Measurements from ENCODE around the gene PDCD1LG2.
A peak's percentile ranks its signal among the peaks of the same experiment; 100 is the strongest.
"Not testable (repeated sequence)": the region's sequence is repeated elsewhere in the genome, so short reads cannot be mapped to it uniquely, and the experiment has no call there.

The PDCD1LG2 gene

GRCh38 chr9:5486988-5487387, 23.3 kb upstream of the PDCD1LG2 start:
- Mint-ChIP-seq H3K9me3 (no peaks in the 10 kb centered on the region), H3K27me3 (peaks cover 4% of the 10 kb centered on the region), H3K4me1 (no peaks in the 10 kb centered on the region), H3K27ac (no peak overlapping the region), H3K4me3 (no peak overlapping the region)
- DNase-seq (no peak), ATAC-seq (no peak)

DNA sequence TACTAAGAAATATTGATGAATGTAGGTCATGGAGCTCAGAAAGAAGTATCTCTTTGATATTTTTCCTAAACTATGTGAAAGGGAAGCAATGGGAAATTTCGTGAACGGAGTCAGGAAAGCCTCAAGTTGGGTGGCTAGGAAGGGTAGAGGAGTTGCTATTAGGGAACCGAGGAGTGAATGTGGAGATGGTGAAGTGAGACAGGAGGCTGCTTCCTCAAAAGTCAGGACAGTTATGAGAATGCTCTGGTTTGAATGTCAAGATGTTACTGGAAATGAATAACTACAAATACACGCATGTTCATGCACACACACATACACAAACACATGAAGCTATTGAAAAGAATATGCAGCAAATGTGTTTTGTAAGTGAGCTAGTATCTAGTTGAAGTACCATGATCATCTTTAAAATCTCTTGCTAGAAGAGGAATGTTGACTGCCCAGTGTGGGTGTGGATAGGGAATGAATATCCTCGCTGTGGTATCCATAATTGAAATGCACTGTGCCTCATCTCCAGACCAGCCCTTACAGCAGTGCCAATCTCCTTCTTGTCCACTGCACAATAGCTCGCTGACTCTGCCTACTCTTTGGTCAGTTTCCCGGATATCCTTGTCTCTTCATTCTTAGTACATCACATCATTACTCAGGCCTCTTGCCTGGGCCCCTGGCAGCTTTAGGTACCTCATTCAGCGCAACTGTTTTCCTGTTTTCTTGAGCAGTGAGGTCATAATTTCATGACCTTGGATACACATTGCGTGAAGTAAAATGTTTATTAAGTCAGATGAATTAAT, 21.9 kb upstream of the PDCD1LG2 start:
- H3K4me3 Mint-ChIP-seq: no peak overlapping the region
- H3K4me1 Mint-ChIP-seq: peaks cover 3% of the 10 kb centered on the region
- DNase-seq (no peak), ATAC-seq (no peak)
- H3K9me3 Mint-ChIP-seq: no peaks in the 10 kb centered on the region
- no peak overlapping the region for H3K27ac Mint-ChIP-seq
- no peaks in the 10 kb centered on the region for H3K27me3 Mint-ChIP-seq

DNA sequence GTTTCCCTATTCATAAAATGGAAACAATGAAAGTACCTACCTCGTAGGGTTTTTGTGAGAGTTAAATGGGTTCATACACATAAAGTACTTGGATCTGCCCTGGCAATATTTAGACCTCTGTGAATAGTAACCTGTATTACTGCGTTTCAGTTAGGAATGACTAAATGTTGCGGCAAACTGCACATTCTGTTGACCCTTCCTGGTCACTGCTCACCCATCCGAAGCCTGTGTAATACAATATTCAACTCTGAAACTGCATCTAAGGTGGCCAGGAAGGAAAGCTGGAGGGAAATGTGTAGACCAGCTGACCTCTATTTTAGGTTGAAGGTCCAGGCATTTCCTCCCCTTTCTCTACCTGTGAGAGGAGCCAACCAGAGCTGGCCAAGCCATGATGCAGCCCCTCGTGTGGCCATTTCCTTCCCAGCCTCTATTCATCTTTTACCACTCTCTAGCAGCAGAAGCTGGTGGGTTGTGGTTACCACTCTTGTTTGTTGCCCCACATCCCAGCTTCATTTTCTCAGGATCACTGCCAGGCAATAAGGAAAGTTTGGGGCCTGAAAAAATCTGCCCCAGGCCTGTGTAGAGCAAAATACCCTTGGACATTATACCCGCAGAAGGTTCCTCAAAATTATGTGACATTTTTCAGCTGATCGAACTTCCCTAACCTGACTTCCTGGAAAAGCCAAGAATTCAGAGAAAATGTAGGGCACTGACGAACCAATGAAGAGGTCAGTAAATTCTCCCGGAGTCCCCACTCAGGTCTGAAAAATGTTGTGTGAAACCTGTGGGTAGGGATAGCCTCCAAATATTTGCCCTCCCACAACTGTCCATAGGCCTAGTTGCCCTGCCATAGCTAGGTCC, 20.5 kb upstream of the PDCD1LG2 start:
- no peaks in the 10 kb centered on the region for H3K27me3 Mint-ChIP-seq
- peaks cover 14% of the 10 kb centered on the region for H3K4me1 Mint-ChIP-seq
- no peaks in the 10 kb centered on the region for H3K9me3 Mint-ChIP-seq
- no peak overlapping the region for H3K27ac Mint-ChIP-seq
- H3K4me3 Mint-ChIP-seq: no peak overlapping the region
- ATAC-seq: no peak
- no peak for DNase-seq

GRCh38 chr9:5492965-5493678, 17.2 kb upstream of the PDCD1LG2 start:
- Mint-ChIP-seq H3K27me3 (no peaks in the 10 kb centered on the region), H3K4me3 (no peak overlapping the region), H3K27ac (no peak overlapping the region), H3K9me3 (no peaks in the 10 kb centered on the region), H3K4me1 (peaks cover 14% of the 10 kb centered on the region)
- ATAC-seq (no peak), DNase-seq (no peak)

DNA sequence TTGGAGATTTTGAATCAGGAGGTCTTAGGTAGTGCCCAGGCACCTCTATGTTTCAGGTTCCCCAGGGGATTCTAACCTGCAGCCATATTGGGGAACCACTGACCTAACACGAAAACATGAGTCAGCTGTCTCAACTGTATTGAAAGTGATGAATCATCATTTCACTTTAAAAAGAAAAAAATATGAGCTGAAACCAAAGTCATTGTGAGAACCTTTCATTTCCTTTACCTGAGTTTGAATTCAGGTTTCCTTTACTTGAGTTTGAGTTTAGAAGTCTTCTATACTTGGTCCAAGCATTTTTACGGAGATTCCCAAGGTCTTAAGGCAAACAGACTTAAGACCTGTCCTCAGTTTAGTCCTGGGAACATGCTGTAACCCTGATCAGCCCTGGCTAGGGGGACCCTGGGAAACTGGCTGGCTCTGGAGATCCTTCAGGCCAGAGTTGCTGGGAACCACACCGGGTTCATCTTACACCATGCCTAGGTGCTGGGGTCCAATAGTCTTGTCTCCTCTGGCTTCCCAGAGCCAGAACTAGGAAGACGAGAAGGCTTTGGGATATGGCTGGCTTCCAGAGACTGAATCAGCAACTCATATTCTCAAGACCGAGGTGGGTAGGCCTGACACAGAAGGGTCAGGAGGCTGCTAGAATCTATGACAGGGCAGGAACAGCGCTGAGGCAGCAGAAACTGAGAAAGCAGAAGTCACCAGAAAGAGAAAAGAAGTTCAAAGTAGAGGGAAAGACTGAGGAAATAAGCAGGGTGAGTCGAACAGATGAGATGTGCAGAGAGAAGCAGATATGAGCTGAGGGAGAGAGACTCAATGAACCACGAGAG, 16.4 kb upstream of the PDCD1LG2 start:
- H3K4me3 Mint-ChIP-seq: no peak overlapping the region
- no peaks in the 10 kb centered on the region for H3K9me3 Mint-ChIP-seq
- DNase-seq (no peak), ATAC-seq (peak; percentile 58)
- H3K27me3 Mint-ChIP-seq: no peaks in the 10 kb centered on the region
- no peak overlapping the region for H3K27ac Mint-ChIP-seq
- peaks cover 14% of the 10 kb centered on the region for H3K4me1 Mint-ChIP-seq

DNA sequence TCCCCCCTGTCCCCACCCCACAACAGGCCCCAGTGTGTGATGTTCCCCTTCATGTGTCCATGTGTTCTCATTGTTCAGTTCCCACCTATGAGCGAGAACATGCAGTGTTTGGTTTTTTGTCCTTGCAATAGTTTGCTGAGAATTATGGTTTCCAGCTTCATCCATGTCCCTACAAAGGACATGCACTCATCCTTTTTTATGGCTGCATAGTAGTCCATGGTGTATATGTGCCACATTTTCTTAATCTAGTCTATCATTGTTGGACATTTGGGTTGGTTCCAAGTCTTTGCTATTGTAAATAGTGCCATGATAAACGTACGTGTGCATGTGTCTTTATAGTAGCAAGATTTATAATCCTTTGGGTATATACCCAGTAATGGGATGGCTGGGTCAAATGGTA, 15.6 kb upstream of the PDCD1LG2 start:
- H3K27ac Mint-ChIP-seq, DNase-seq, ATAC-seq, H3K9me3 Mint-ChIP-seq, H3K4me3 Mint-ChIP-seq, H3K27me3 Mint-ChIP-seq: not testable (repeated sequence)
- H3K4me1 Mint-ChIP-seq: peaks cover 18% of the 10 kb centered on the region

DNA sequence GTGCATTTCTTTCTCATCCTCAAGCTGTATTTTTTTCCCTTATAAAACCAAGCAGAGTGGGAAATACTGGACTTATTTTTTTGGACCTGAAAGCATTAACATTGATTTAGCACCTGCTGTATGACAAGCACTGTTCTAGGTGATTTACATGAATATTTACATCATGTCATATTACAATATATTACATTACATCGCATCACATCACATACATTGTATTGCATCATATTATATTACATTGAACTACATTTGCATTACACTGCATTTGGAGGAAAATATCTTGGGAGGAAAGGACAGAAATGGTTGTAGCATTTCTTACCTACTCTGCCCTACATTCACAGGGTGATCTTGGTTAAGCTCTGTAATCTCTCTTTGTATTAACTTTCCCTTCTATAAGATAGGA, 11.2 kb upstream of the PDCD1LG2 start:
- H3K27ac Mint-ChIP-seq: peak overlapping the region in 1 of 2 donors; percentile 38
- no peak overlapping the region for H3K4me3 Mint-ChIP-seq
- no peak for DNase-seq
- no peaks in the 10 kb centered on the region for H3K27me3 Mint-ChIP-seq
- H3K9me3 Mint-ChIP-seq: peaks cover 13 to 14% of the 10 kb centered on the region in 2 donors
- H3K4me1 Mint-ChIP-seq: peaks cover 12% of the 10 kb centered on the region
- ATAC-seq: no peak

DNA sequence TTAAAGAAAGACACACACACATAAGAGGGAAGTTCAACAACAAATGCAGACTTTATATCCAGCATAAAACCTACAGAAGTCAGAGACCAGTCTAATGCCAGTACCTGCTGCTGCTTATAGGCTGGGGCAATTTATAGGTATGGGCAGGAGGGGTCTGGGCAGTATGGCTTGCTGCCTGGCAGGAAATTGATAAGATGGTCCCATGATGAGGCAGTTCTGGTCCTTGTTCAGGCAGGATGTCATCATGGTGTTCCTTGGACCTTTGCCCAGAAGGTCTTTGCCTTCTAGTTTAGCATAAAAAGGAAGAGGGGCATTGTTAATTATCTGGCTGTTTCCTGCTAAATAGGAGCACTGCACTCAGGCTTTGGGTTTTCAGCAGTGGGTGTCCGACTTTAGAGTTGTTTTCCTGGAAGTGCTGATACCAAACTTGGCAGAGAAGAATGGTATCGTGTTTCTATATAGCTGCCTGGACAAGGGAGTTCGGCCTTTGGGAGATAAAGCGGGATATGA, 10.4 kb upstream of the PDCD1LG2 start:
- Mint-ChIP-seq H3K4me3 (no peak overlapping the region), H3K27me3 (no peaks in the 10 kb centered on the region), H3K27ac (no peak overlapping the region), H3K9me3 (peaks cover 21% of the 10 kb centered on the region in 2 donors), H3K4me1 (peaks cover 16% of the 10 kb centered on the region)
- no peak for DNase-seq
- no peak for ATAC-seq

DNA sequence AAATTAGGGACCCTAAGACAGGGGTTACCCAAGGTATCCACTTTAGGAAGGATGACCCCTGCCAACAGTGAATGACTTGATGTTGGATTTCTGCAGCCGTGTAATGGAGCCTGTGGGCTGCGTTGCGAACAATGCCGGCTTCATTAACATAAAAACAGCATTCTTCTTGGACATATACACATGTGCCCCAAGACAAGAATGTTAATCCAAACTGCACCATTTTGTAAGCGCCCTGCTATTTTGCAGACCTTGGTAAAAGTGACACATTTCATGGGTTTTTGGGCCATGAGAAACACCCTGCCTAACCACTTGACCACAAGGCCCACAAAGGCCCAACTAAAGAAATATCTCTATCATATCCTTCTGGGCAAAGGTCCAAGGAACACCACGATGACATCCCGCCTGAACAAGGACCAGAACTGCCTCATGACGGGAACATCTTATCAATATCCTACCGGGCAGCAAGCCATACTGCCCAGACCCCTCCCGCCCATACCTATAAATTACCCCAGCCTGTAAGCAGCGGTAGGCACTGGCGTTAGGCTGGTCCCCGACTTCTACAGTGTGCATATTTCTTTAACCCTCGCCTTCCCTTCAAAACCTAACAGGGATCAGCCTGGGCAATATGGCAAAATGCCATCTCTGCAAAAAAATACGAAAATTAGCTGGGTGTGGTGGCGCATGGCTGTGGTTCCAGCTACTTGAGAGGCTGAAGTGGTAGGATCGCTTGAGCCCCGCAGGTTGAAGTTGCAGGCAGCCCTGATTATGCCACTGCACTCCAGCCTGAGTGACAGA, 9.7 kb upstream of the PDCD1LG2 start:
- peaks cover 18% of the 10 kb centered on the region for H3K4me1 Mint-ChIP-seq
- H3K27me3 Mint-ChIP-seq: no peaks in the 10 kb centered on the region
- no peak overlapping the region for H3K4me3 Mint-ChIP-seq
- no peak for DNase-seq
- H3K27ac Mint-ChIP-seq: no peak overlapping the region
- H3K9me3 Mint-ChIP-seq: peaks cover 27 to 28% of the 10 kb centered on the region in 2 donors
- no peak for ATAC-seq

DNA sequence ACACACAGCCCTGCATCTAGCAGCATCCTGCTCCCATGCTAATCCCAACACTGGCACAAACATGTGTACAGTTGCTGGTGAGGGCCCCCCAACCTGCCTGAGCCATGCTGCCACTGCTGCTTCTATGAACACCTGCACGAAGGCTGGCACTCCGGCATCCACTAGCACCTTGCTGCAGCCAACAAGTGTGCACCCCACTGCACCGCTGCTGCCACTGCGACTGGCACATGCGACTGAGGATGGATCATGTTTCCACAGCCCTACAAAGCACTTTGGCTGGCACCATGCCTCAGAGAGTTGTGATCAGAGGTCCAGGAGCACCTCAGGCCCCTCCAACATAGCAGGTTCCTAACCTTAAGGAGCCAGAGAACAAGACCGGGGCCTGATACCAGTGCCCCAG, 7.8 kb upstream of the PDCD1LG2 start:
- DNase-seq (no peak), ATAC-seq (no peak)
- H3K4me1 Mint-ChIP-seq: peaks cover 18% of the 10 kb centered on the region
- H3K9me3 Mint-ChIP-seq: peaks cover 29 to 33% of the 10 kb centered on the region in 2 donors
- no peak overlapping the region for H3K27ac Mint-ChIP-seq
- H3K4me3 Mint-ChIP-seq: no peak overlapping the region
- no peaks in the 10 kb centered on the region for H3K27me3 Mint-ChIP-seq

DNA sequence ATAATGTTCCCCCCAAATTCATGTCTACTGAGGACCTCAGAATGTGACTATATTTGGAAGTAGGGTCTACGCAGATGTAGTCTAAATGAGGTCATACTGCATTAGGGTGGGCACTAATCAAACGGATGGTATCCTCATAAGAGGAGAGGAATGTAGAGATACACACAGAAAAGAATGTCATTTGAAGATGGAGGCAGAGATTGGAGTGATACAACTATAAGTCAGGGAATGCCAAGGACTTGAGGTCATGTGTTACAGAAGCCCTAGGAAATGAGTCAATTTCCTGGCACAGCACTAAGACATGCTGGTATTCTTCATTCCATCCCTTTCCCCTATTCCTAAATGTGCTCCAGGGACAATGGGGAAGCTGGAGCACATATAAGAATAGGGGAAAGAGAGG, 758 bp upstream of the PDCD1LG2 start:
- Mint-ChIP-seq H3K9me3 (peaks cover 11 to 20% of the 10 kb centered on the region in 2 donors), H3K27ac (no peak overlapping the region), H3K4me1 (peaks cover 48% of the 10 kb centered on the region), H3K4me3 (peak overlapping the region in 1 of 2 donors; percentile 77), H3K27me3 (no peaks in the 10 kb centered on the region)
- ATAC-seq (no peak), DNase-seq (no peak)

GRCh38 chr9:5510989-5511388, 658 bp downstream of the PDCD1LG2 start:
- Mint-ChIP-seq H3K27me3 (no peaks in the 10 kb centered on the region), H3K4me3 (peak overlapping the region; percentile 61 to 77), H3K9me3 (peaks cover 0 to 10% of the 10 kb centered on the region in 2 donors), H3K4me1 (peaks cover 42% of the 10 kb centered on the region), H3K27ac (peak overlapping the region in 1 of 2 donors; percentile 85)
- ATAC-seq (no peak), DNase-seq (no peak)

DNA sequence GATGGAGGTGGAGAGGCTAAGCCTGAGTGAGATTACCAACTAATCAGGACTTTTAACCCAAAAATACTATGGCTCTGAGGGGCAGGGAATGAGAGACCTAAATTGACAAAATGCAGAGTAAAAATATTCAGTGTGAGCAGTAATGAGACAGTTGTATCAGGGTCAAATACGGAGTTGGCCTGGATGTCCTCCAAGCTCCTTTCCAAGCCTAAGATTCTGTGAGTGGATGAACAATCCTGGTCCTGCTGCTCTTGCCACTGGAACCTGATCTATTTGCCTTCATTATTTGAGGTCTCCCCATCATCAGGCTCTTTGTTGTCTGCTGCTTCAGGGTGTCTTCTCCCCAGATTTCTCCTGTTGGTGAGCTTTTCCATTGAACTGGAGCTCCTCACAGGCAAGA, 1.1 kb downstream of the PDCD1LG2 start:
- no peak overlapping the region for H3K27ac Mint-ChIP-seq
- peaks cover 42% of the 10 kb centered on the region for H3K4me1 Mint-ChIP-seq

DNA sequence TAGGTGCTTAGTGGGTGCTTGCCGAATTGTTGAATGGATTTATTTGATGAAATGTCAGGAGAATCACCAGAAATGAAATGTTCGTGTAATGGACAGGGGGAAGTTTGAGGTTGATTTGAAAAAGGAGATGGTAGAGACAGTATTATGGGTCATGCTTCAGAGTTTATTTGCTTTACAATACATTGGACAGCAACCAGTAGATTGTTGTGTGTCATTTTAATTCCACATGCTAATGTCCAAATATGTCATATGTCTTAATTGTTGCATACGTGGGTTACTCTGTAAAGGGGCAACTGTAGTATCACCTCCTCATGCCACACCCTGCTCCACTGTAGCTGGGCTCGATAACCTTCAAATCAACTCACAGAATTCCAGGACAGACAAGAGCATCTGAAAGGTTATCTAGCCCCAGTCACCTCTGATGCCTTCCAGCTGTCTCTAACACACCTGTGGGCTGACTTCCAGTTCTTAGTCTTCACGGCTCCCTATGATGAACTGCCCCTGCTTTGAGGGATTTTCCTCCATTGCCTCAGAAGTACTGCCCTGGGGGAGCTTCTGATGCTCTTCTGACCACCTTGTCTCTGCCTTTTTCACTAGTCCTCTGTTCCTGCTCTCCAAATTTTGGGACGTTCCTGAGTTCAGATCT, 1.7 kb downstream of the PDCD1LG2 start:
- Mint-ChIP-seq H3K27me3 (no peaks in the 10 kb centered on the region), H3K27ac (no peak overlapping the region), H3K4me1 (peaks cover 46% of the 10 kb centered on the region), H3K9me3 (peaks cover 0 to 6% of the 10 kb centered on the region in 2 donors), H3K4me3 (no peak overlapping the region)
- DNase-seq: no peak
- no peak for ATAC-seq

More for the DNA sequence above, 1.1 kb downstream of the PDCD1LG2 start:
- no peak for ATAC-seq
- DNase-seq: no peak
- H3K4me3 Mint-ChIP-seq: no peak overlapping the region
- no peaks in the 10 kb centered on the region for H3K27me3 Mint-ChIP-seq
- peaks cover 0 to 10% of the 10 kb centered on the region in 2 donors for H3K9me3 Mint-ChIP-seq
